ENCODE data around the gene HOXC12.

GRCh38 chr12:53972722-53973235, 18.1 kb downstream of the HOXC12 start, which contains the start of gene HOXC11:
- TF ChIP-seq CTCF (IDR thresholded peaks at IDR 0.05 in 4 of 5, conservative IDR thresholded peaks at IDR 0.05 in 1 of 5): no peak
- TF ChIP-seq POLR2A (IDR thresholded peaks at IDR 0.05): no peak

Measured in gastrocnemius medialis (tissue), 4 donors.